Measurements from ENCODE around the gene NRCAM.

- no peak for TF ChIP-seq CTCF (IDR thresholded peaks at IDR 0.05)
- no peak for TF ChIP-seq POLR2A (IDR thresholded peaks at IDR 0.05)
Observed at GRCh38 chr7:108503112-108504026, 47.1 kb upstream of the NRCAM start.
